GM18508 (cell line): Measurements from ENCODE around the gene MLYCD.
"Not testable (repeated sequence)": the region's sequence is repeated elsewhere in the genome, so short reads cannot be mapped to it uniquely, and the experiment has no call there.

Experiments used
- ATAC-seq: cut with Tn5 transposase; IDR thresholded peaks from one replicate; pipeline ENCODE4 v1.9.1; 2021; ENCODE audit warnings: moderate number of reproducible peaks; ENCODE audit not compliant: insufficient read depth, unreplicated experiment

Gene MLYCD

DNA sequence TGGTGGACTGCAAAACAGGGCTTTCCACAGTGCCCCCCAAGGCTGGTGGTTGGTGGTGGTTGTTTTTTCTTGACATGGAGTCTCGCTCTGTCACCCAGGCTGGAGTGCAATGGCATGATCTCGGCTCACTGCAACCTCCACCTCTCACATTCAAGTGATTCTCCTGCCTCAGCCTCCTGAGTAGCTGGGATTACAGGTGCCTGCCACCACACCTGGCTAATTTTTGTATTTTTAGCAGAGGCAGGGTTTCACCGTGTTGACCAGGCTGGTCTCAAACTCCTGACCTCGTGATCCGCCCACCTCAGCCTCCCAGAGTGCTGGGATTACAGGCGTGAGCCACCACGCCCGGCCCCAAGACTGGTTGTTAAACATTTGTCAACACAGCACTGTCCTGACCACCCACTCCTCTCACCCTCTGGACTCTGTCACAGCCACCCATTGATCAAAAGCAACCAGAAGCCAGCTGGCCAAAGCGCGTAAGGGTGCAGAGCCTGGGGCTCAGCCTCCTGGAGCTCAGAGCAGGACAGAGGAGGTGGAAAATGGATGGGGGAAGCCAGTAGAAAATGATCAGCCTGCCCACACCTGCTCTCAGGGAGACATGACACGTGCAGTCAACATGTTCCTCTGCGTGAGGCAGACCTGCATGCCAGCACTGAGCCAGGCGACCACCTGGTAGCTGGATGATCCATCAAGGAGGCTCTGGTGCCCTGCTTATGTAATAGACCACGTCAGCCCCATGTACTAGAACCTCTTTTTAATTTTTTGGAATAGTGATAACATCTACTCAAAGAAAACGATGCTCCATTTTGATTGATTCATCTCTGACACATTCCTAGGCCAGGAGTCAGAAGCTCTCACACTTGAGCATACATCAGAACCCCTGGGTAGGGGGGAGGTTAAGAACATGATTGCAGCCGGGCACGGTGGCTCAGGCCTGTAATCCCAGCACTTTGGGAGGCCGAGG lies 39.3 kb downstream of the MLYCD start:
- no peak for ATAC-seq

- no peak for ATAC-seq
Measured at GRCh38 chr16:83939266-83939855, 40.4 kb downstream of the MLYCD start.

DNA sequence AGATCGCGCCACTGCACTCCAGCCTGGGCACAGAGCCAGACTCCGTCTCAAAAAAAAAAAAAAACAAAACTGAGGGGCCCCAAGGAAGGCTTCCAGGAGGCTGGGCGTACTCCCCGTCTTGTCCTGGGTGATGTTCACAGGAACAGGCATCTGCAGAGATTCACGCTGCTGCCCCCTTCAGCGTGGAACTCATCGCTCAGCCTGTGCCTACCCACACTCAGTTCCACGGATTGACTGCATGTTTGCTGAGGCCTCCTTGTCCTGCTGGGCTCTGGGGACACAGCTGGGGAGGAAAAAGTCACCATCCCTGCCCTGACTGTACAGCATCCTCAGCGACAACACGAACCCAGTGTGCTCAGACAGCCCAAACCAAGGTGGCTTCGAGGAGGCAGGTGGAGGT lies 41.2 kb downstream of the MLYCD start:
- ATAC-seq = no peak

DNA sequence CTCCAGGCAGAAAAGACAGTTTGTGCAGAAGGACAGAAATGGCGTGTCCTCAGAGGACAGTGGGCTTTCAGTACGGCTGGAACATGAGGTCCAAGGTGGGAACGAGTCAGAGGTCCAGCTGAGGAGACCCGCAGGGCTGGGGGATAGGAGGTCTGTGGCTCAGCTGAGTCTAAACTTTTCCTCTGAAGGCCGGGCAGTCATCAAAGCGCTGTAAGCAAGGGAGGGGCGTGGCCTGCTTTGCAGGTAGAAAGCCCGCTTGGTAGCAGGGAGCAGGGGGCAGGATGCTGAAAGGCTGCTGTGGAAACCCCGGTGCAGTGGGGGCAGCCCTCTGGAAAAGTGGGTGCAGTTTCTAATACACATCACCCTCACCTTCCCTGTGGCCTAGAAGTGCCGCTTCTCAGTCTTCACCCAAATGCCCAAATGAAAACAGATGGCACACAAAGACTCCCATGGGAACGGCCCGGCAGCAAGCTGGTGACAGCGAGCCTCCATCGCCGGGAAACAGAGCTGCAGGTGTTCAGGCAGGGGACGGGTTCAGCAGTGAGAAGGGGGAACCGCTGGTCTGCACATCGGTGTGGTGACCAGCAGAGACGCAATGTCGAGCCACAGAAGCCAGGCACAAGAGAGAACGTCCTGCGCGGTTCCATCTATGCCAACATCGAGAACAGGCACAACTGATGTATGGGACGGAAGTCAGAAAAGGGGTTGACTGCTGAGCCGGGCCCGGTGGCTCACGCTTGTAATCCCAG lies 41.9 kb downstream of the MLYCD start:
- no peak for ATAC-seq

DNA sequence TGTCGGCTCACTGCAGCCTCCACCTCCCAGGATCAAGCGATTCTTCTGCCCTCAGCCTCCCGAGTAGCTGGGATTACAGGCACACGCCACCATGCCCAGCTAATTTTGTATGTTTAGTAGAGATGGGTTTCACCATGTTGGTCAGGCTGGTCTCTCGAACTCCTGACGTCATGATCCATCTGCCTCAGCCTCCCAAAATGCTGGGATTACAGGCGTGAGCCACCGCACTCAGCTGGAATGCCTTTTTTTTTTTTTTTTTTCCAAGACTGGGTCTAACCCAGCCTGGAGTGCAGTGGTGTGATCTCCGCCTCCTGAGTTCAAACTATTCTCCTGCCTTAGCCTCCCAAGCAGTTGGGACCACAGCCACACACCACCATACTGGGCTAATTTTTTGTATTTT lies 42.6 kb downstream of the MLYCD start:
- ATAC-seq = not testable (repeated sequence)

- no peak for ATAC-seq
Measured at GRCh38 chr16:83942074-83942473, 43.2 kb downstream of the MLYCD start.

DNA sequence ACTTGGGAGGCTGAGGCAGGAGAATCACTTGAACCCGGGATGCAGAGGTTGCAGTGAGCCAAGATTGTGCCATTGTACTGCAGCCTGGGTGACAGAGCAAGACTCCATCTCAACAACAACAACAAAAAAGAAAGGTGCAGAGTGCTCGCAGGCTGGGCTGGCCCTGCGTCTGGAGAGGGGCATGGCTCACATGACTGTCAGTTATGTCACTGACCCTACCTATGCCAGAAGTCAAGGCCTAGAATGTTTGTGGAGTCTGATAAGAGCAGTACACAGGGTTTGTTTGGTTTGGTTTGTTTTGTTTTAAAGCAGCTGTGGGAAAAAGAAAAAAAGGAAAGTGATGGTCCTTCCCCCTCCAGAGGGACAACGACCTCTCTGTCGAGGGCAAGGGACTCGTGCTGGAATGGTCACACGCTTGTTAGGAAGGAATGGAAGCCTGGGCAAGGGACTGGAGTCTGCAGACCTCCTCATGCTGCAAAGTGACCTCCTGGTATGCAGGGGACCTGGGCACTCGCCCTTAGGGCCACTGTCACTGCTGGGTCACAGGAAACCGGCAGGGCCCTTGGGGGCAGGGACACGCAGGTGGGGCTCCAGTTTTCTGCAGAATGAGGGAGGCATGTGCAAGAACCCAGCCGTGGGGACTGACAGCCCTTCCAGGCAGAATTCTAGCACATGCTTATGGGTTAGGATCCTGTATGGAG lies 44.0 kb downstream of the MLYCD start:
- no peak for ATAC-seq

- no peak for ATAC-seq
Measured at GRCh38 chr16:83943516-83944050, 44.7 kb downstream of the MLYCD start.

GRCh38 chr16:83945587-83945986 lies 46.7 kb downstream of the MLYCD start:
- ATAC-seq = no peak

DNA sequence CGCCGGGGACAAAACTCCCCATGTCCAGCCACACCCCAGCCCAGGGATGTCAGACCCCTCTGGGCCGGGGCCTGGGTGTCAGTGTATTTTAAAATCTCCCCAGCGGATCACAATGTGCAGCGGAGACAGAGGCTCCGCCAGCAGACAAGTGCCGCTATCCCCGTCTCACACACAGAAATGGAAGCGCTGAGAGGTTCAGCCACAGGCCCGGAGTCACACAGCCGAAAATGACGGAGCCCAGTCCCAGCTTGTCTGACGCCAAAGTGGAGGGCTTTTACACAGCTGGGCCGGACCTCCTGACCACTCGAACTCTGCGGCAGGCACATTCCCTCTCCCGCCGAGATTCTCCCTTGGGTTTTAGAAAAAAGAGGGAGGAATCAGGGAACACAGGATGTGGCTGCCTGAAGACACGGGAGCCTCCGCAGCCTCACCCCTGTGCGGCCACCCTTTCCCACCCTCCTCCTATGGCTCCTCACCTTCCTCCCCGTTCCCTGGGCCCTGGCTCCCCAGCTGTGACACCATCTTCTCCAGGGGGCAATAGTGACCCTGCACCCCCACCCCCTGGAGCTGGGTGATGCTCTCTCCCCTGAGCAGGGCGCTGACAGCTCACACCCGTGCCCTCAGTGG lies 47.4 kb downstream of the MLYCD start:
- ATAC-seq = no peak

GRCh38 chr16:83946781-83947566 lies 48.1 kb downstream of the MLYCD start:
- ATAC-seq = no peak

- ATAC-seq = no peak
Measured at GRCh38 chr16:83947642-83948234, 48.8 kb downstream of the MLYCD start.

GRCh38 chr16:83948914-83949723 lies 50.2 kb downstream of the MLYCD start:
- no peak for ATAC-seq

DNA sequence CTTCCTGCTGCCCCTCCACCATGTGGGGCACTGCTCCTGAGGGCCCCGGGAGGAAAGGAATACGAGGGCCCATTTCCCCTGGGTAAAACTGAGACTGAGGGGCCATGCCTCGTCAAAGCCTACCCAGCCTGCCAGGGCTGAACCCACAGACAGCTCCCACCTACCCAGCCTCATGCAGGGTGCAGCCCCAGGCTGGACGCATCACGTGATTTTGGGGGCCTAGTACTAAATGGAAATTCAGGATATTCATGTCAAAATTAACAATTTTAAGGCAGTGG lies 50.7 kb downstream of the MLYCD start:
- no peak for ATAC-seq

DNA sequence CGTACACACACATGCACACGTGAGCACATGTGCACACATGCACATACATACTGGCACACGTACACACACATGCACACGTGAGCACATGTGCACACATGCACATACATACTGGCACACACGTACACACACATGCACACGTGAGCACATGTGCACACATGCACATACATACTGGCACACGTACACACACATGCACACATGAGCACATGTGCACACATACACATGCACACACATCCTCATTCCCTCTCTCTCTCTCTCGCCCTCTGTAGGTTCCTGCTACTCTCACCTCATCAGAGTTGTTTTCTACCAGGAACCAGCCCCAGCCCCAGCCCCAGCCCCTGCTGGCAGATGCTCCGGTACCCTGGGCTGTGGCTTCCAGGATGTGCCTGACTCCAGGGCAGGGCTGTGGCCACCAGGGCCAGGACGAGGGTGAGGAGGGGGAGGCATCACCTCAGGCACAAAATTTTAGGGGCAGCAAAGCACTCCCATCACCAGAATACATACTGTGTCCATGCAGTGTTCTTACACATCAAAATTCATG lies 52.0 kb downstream of the MLYCD start:
- not testable (repeated sequence) for ATAC-seq

- ATAC-seq = no peak
Measured at GRCh38 chr16:83951544-83951943, 52.6 kb downstream of the MLYCD start.

DNA sequence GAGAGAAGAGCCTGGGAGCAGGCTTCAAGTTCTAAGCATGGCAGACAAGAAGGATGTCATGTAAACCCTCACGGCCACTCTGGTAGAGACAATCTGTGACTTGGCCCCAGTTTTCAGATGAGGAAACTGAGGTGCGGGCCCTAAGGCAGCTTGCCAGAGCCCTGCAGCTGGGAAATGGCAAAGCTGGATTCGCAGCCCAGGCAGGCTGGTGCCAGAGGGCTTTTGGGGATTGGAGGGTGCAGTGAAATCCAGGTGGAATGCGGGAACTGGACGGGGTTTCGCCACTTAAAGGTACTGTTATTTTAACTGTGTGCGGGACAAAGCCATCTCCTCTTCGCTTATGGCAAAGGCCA lies 53.6 kb downstream of the MLYCD start:
- ATAC-seq = no peak
